Neuron (in vitro differentiated cells): ENCODE results near the gene UVRAG.
"Not testable (repeated sequence)": the region's sequence is repeated elsewhere in the genome, so short reads cannot be mapped to it uniquely, and the experiment has no call there.

ENCODE experiments used
- H2AFZ ChIP-seq: one replicate; pipeline ENCODE4 v1.6.1; 2013; ENCODE audit warnings: low read depth, mild to moderate bottlenecking, inconsistent platforms, low read length, moderate library complexity
- H3K27me3 ChIP-seq: one replicate; pipeline ENCODE4 v1.6.1; 2013; ENCODE audit warnings: low read length; ENCODE audit not compliant: insufficient read depth
- H3K36me3 ChIP-seq: one replicate; pipeline ENCODE4 v1.6.1; 2013; ENCODE audit warnings: low read length; ENCODE audit not compliant: insufficient read depth
- H3K4me1 ChIP-seq: one replicate; pipeline ENCODE4 v1.6.1; 2013; ENCODE audit warnings: low read length; ENCODE audit not compliant: insufficient read depth
- H3K4me3 ChIP-seq: 2 replicates; pipeline ENCODE4 v1.5.1; 2013; ENCODE audit warnings: mild to moderate bottlenecking, low read length, moderate library complexity
- H3K9me3 ChIP-seq: one replicate; pipeline ENCODE4 v1.6.1; 2013; ENCODE audit warnings: low read length

UVRAG gene

GRCh38 chr11:75849894-75850293 is 34.9 kb downstream of the UVRAG start:
- Histone ChIP-seq H3K4me3 (no peak overlapping the region), H3K36me3 (no peaks in the 10 kb centered on the region), H3K4me1 (no peaks in the 10 kb centered on the region), H3K27me3 (no peaks in the 10 kb centered on the region), H2AFZ (no peak overlapping the region), H3K9me3 (no peaks in the 10 kb centered on the region)

- no peaks in the 10 kb centered on the region for H3K4me1 ChIP-seq
- no peaks in the 10 kb centered on the region for H3K36me3 ChIP-seq
- H3K27me3 ChIP-seq = no peaks in the 10 kb centered on the region
- H3K9me3 ChIP-seq = no peaks in the 10 kb centered on the region
- H3K4me3 ChIP-seq = no peak overlapping the region
- no peak overlapping the region for H2AFZ ChIP-seq
These were observed 35.8 kb downstream of the UVRAG start for GRCh38 chr11:75850787-75851186.

DNA sequence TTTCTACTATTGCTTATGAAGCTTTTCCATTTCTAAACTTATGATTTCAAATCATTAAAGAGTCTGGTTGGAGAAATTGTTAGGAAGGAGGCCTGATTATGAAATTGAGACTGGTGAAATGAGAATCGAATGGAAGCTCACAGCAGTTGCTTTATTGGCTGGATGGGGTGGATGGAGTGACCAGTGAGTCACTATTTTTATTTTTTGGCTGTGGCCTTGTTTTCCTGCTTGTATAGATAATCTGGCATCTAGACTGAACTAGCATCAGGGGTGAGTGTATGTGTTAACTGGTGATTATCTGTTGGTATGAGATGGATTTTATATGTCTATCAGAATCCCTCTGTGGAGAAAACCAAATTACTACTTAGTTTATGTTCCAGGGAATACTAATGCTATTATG is 36.2 kb downstream of the UVRAG start:
- Histone ChIP-seq H3K27me3 (no peaks in the 10 kb centered on the region), H3K4me1 (no peaks in the 10 kb centered on the region), H3K36me3 (no peaks in the 10 kb centered on the region), H2AFZ (no peak overlapping the region), H3K9me3 (no peaks in the 10 kb centered on the region), H3K4me3 (no peak overlapping the region)

- H3K27me3 ChIP-seq = no peaks in the 10 kb centered on the region
- no peaks in the 10 kb centered on the region for H3K36me3 ChIP-seq
- no peak overlapping the region for H3K4me3 ChIP-seq
- H3K9me3 ChIP-seq = no peaks in the 10 kb centered on the region
- H3K4me1 ChIP-seq = no peaks in the 10 kb centered on the region
- no peak overlapping the region for H2AFZ ChIP-seq
These were observed 37.5 kb downstream of the UVRAG start for GRCh38 chr11:75852406-75853017.

GRCh38 chr11:75853563-75853962 is 38.6 kb downstream of the UVRAG start:
- not testable (repeated sequence) for H3K4me1 ChIP-seq, H3K27me3 ChIP-seq, H3K36me3 ChIP-seq, H3K9me3 ChIP-seq, H3K4me3 ChIP-seq, H2AFZ ChIP-seq

DNA sequence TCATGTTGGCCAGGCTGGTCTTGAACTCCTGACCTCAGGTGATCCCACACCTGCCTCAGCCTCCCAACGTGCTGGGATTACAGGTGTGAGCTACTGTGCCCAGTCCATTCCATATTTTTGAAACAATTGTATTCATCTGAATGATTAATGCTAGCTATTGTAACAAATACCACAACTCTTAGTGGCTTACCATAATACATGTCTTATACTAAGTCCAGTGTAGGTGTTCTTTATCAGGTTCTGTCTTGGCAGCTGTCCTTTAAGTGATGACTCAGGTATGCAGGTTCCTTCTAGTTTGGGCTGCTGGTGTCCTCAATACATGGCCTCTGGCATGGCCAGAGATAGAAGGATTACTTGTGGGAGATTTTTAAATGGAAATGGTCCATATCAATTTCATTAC is 39.0 kb downstream of the UVRAG start:
- no peaks in the 10 kb centered on the region for H3K36me3 ChIP-seq
- no peaks in the 10 kb centered on the region for H3K9me3 ChIP-seq
- no peaks in the 10 kb centered on the region for H3K4me1 ChIP-seq
- H3K4me3 ChIP-seq = no peak overlapping the region
- H3K27me3 ChIP-seq = no peaks in the 10 kb centered on the region
- no peak overlapping the region for H2AFZ ChIP-seq

DNA sequence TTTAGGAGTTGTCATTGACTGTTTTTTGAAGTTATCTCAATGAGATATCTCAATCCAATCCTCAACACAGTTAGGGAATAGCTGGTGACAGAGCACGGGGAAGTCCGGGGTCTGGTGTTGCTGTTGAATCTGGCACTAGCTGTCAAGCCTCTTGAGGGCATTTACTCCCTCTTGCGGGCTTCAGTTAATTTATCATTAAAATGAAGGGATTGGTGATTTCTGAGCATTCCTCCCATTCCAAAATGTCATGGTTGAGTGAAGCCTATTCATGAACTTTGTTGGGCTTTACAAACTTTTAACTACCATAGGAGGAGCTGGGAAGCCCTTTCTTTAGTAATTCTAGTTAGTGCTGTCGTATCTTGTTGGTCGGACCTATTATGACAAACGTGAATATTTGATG is 40.2 kb downstream of the UVRAG start:
- no peaks in the 10 kb centered on the region for H3K4me1 ChIP-seq
- no peaks in the 10 kb centered on the region for H3K9me3 ChIP-seq
- no peaks in the 10 kb centered on the region for H3K27me3 ChIP-seq
- no peaks in the 10 kb centered on the region for H3K36me3 ChIP-seq
- H3K4me3 ChIP-seq = no peak overlapping the region
- H2AFZ ChIP-seq = no peak overlapping the region

- Histone ChIP-seq H3K9me3 (no peaks in the 10 kb centered on the region), H2AFZ (no peak overlapping the region), H3K36me3 (no peaks in the 10 kb centered on the region), H3K4me3 (no peak overlapping the region), H3K27me3 (no peaks in the 10 kb centered on the region), H3K4me1 (no peaks in the 10 kb centered on the region)
These were observed 41.9 kb downstream of the UVRAG start for GRCh38 chr11:75856912-75857311.

- Histone ChIP-seq H3K27me3 (no peaks in the 10 kb centered on the region), H3K4me3 (no peak overlapping the region), H3K4me1 (no peaks in the 10 kb centered on the region), H3K9me3 (no peaks in the 10 kb centered on the region), H2AFZ (no peak overlapping the region), H3K36me3 (peaks cover 2% of the 10 kb centered on the region)
These were observed 43.0 kb downstream of the UVRAG start for GRCh38 chr11:75858042-75858441.

DNA sequence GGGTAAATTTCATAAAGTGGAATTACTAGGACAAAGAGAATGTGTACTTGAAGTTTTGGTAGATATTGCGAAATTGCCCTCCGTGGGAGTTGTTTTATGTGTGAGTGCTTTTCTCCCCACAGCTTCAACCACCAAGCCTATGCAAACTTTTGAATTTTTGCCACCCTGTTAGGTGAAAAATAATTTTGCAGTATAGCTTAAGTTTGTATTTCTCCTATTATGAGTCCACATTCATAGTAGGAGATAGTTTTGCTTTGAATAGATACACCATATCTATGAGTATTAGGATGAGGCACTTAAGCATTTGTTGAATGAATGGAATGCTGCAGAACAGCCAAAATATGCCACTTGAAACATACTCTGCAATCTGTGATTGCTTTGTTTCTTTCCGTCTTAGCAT is 43.6 kb downstream of the UVRAG start:
- no peaks in the 10 kb centered on the region for H3K4me1 ChIP-seq
- H3K4me3 ChIP-seq = no peak overlapping the region
- peaks cover 2% of the 10 kb centered on the region for H3K36me3 ChIP-seq
- H3K9me3 ChIP-seq = no peaks in the 10 kb centered on the region
- H3K27me3 ChIP-seq = no peaks in the 10 kb centered on the region
- H2AFZ ChIP-seq = no peak overlapping the region

GRCh38 chr11:75859614-75860013 is 44.6 kb downstream of the UVRAG start:
- Histone ChIP-seq H3K36me3 (peaks cover 2% of the 10 kb centered on the region), H3K9me3 (no peaks in the 10 kb centered on the region), H2AFZ (no peak overlapping the region), H3K27me3 (no peaks in the 10 kb centered on the region), H3K4me1 (no peaks in the 10 kb centered on the region), H3K4me3 (no peak overlapping the region)

DNA sequence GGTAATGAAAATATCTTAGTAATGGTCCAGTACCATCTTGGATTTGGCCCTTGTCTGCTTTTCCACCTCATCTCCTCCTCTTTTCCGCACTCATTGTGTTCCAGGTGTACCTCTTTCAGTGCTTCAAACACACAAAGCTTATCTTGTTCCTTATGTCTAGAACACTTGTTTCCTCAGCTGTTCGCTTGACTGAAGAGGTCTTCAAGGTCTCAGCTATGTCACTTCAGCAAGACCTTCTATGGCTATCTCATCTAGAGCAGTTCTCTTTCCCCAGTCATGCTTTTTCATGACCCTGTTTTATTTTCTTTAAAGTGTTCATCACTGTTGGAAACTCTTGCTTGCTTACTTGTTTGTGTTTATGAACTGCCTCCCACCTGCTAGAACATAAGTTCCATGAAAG is 47.4 kb downstream of the UVRAG start:
- H3K27me3 ChIP-seq = no peaks in the 10 kb centered on the region
- H3K9me3 ChIP-seq = no peaks in the 10 kb centered on the region
- no peaks in the 10 kb centered on the region for H3K4me1 ChIP-seq
- H2AFZ ChIP-seq = no peak overlapping the region
- peaks cover 2% of the 10 kb centered on the region for H3K36me3 ChIP-seq
- H3K4me3 ChIP-seq = no peak overlapping the region

- no peaks in the 10 kb centered on the region for H3K9me3 ChIP-seq
- no peaks in the 10 kb centered on the region for H3K36me3 ChIP-seq
- no peak overlapping the region for H2AFZ ChIP-seq
- no peaks in the 10 kb centered on the region for H3K4me1 ChIP-seq
- no peaks in the 10 kb centered on the region for H3K27me3 ChIP-seq
- no peak overlapping the region for H3K4me3 ChIP-seq
These were observed 52.9 kb downstream of the UVRAG start for GRCh38 chr11:75867778-75868374.

- no peak overlapping the region for H2AFZ ChIP-seq
- peaks cover 8% of the 10 kb centered on the region for H3K4me1 ChIP-seq
- H3K27me3 ChIP-seq = no peaks in the 10 kb centered on the region
- no peaks in the 10 kb centered on the region for H3K9me3 ChIP-seq
- no peak overlapping the region for H3K4me3 ChIP-seq
- no peaks in the 10 kb centered on the region for H3K36me3 ChIP-seq
These were observed 54.0 kb downstream of the UVRAG start for GRCh38 chr11:75868990-75869389.
